Neural crest cell (in vitro differentiated cells): ENCODE measurements around the gene PGAM5. TPM values are rescaled to one million over a fixed set of nuclear protein-coding genes. Genes with fewer than 3 reads are reported as not detected.
A peak's percentile ranks its signal among the peaks of the same experiment; 100 is the strongest.

Experiments
- DNase-seq: peaks from one replicate; pipeline ENCODE4 v3.0.0; 2021; ENCODE audit warnings: low read depth, mixed read lengths, low spot score
- H3K27ac Mint-ChIP-seq: one replicate; pipeline ENCODE4 v1.8.0; 2021; ENCODE audit warnings: mild to moderate bottlenecking, mixed read lengths; ENCODE audit not compliant: unreplicated experiment
- H3K27me3 Mint-ChIP-seq: 2 replicates; pipeline ENCODE4 v1.8.0; 2021; ENCODE audit warnings: low read depth, mild to moderate bottlenecking, mixed read lengths
- H3K36me3 Mint-ChIP-seq: 2 replicates; pipeline ENCODE4 v1.8.0; 2021; ENCODE audit warnings: low read depth, mild to moderate bottlenecking, mixed read lengths
- H3K4me1 Mint-ChIP-seq: 2 replicates; pipeline ENCODE4 v1.8.0; 2021; ENCODE audit warnings: mixed read lengths
- H3K4me3 Mint-ChIP-seq: one replicate; pipeline ENCODE4 v1.8.0; 2021; ENCODE audit warnings: mild to moderate bottlenecking, mixed read lengths
- H3K9me3 Mint-ChIP-seq: 2 replicates; pipeline ENCODE4 v1.8.0; 2021; ENCODE audit warnings: mixed read lengths
- CTCF ChIP-seq: fragments of 200-600 bp; sonication (generic); conservative IDR thresholded peaks from 2 replicates; pipeline ENCODE4 v1.5.0; 2021; ENCODE audit warnings: antibody characterized with exemption, mild to moderate bottlenecking
- long read RNA-seq: library from polyadenylated mRNA; unstranded; transcript quantifications from one replicate; pipeline ENCODE4 v2.0.0, GENCODE V29; 2020
- total RNA-seq: library from RNA; stranded (reverse); gene quantifications from 2 replicates; pipeline ENCODE4 v1.2.1, GENCODE V29; 2021

The PGAM5 gene
- total RNA-seq: 61.5 and 61.8 TPM in 2 replicates
- long read RNA-seq, partial matches to known transcripts: 0 of 4 reads
- long read RNA-seq, other reads (novel, unspliced or antisense): 4 of 4 reads

- H3K27ac Mint-ChIP-seq: peak within 1 kb of the TSS; percentile 79
- no peak for TF ChIP-seq CTCF
- H3K27me3 Mint-ChIP-seq: no peaks in the 10 kb centered on the region
- DNase-seq: peak; percentile 57
- peaks cover 15% of the 10 kb centered on the region for H3K36me3 Mint-ChIP-seq
- H3K4me1 Mint-ChIP-seq: peaks cover 21% of the 10 kb centered on the region
- no peaks in the 10 kb centered on the region for H3K9me3 Mint-ChIP-seq
- H3K4me3 Mint-ChIP-seq: peak within 1 kb of the TSS; percentile 94
Measured at GRCh38 chr12:132710405-132711079, at the start of gene PGAM5. Gene PGAM5 (plus strand): TSS chr12:132710842. CDS start chr12:132710877, 35 bp downstream.

- Mint-ChIP-seq H3K4me1 (no peaks in the 10 kb centered on the region), H3K36me3 (peaks cover 20% of the 10 kb centered on the region), H3K27me3 (no peaks in the 10 kb centered on the region), H3K4me3 (no peak overlapping the region), H3K9me3 (no peaks in the 10 kb centered on the region), H3K27ac (no peak overlapping the region)
- TF ChIP-seq CTCF: no peak
- no peak for DNase-seq
Measured at GRCh38 chr12:132660996-132661395, 49.6 kb upstream of the PGAM5 start.

GRCh38 chr12:132661972-132662371, 48.7 kb upstream of the PGAM5 start:
- Mint-ChIP-seq H3K27me3 (no peaks in the 10 kb centered on the region), H3K36me3 (peaks cover 28% of the 10 kb centered on the region), H3K27ac (no peak overlapping the region), H3K9me3 (no peaks in the 10 kb centered on the region), H3K4me3 (no peak overlapping the region), H3K4me1 (no peaks in the 10 kb centered on the region)
- no peak for DNase-seq
- no peak for TF ChIP-seq CTCF

GRCh38 chr12:132662901-132663755, 47.5 kb upstream of the PGAM5 start:
- no peaks in the 10 kb centered on the region for H3K9me3 Mint-ChIP-seq
- peaks cover 23% of the 10 kb centered on the region for H3K36me3 Mint-ChIP-seq
- no peak for DNase-seq
- H3K4me3 Mint-ChIP-seq: no peak overlapping the region
- H3K4me1 Mint-ChIP-seq: no peaks in the 10 kb centered on the region
- no peaks in the 10 kb centered on the region for H3K27me3 Mint-ChIP-seq
- peak overlapping the region; percentile 75 for H3K27ac Mint-ChIP-seq
- no peak for TF ChIP-seq CTCF

- TF ChIP-seq CTCF: no peak
- Mint-ChIP-seq H3K27me3 (no peaks in the 10 kb centered on the region), H3K4me3 (no peak overlapping the region), H3K4me1 (no peaks in the 10 kb centered on the region), H3K36me3 (peaks cover 23% of the 10 kb centered on the region), H3K9me3 (no peaks in the 10 kb centered on the region), H3K27ac (peak overlapping the region; percentile 67)
- DNase-seq: no peak
Measured at GRCh38 chr12:132664206-132665148, 46.2 kb upstream of the PGAM5 start.
